Sigmoid colon (tissue), 7 donors: ENCODE data around the gene NDUFS6. TPM values are rescaled to one million over a fixed set of nuclear protein-coding genes. Genes with fewer than 3 reads are reported as not detected.
A peak's percentile ranks its signal among the peaks of the same experiment; 100 is the strongest.

Source experiments
- DNase-seq: peaks from one replicate; pipeline ENCODE4 v3.0.0-alpha.2; 2019
- H3K27ac ChIP-seq, 4 donors: fragments of 200-600 bp; sonication (generic); one replicate each; pipeline ENCODE4 v1.5.1; 2016 to 2019; ENCODE audit warnings: mild to moderate bottlenecking in 1 of 4
- H3K27me3 ChIP-seq, 3 donors: fragments of 200-600 bp; sonication (generic); one replicate each; pipeline ENCODE4 v1.5.1; 2019; ENCODE audit warnings: mild to moderate bottlenecking in 1 of 3
- H3K36me3 ChIP-seq, 4 donors: fragments of 200-600 bp; sonication (generic); one replicate each; pipeline ENCODE4 v1.5.1; 2016 to 2019
- H3K4me1 ChIP-seq, 4 donors: fragments of 200-600 bp; sonication (generic); one replicate each; pipeline ENCODE4 v1.5.1; 2017 to 2019
- H3K4me3 ChIP-seq, 4 donors: fragments of 200-600 bp; sonication (generic); one replicate each; pipeline ENCODE4 v1.5.1; 2017 to 2019; ENCODE audit warnings: mild to moderate bottlenecking in 2 of 4, moderate library complexity in 1 of 4
- H3K9me3 ChIP-seq, 4 donors: fragments of 200-600 bp in 3 of 4; sonication (generic) in 3 of 4; one replicate each; pipeline versions ENCODE4 v1.5.1 to v1.6.1; 2013 to 2019
- EP300 ChIP-seq, 4 donors: sonication (generic); formaldehyde crosslinking; IDR thresholded peaks; one replicate each; pipeline ENCODE4 v1.6.1; 2017; ENCODE audit warnings: antibody characterized with exemption in 4 of 4
- POLR2A ChIP-seq, 2 donors: fragments of 450-650 bp; IDR thresholded peaks; one replicate each; pipeline ENCODE4 v1.6.1; 2016; ENCODE audit warnings: antibody characterized with exemption in 2 of 2, mild to moderate bottlenecking in 2 of 2, moderate library complexity in 2 of 2
- POLR2AphosphoS5 ChIP-seq, 4 donors: sonication (generic); formaldehyde crosslinking; IDR thresholded peaks; one replicate each; pipeline ENCODE4 v1.6.1; 2017; ENCODE audit warnings: antibody characterized with exemption in 4 of 4
- WGBS, 2 donors: extraction: QIAGEN DNeasy Blood & Tissue Kit; methylation state at CpG; one replicate each; pipeline ENCODE4 v1.1.7; 2013; 5-methylcytosine and 5-hydroxymethylcytosine counted together
- intact Hi-C: fragments of 100-400 bp; cut with DNase I; formaldehyde crosslinking; loops from one replicate; pipeline ENCODE4 v1.15.1; 2023
- polyA plus RNA-seq, 3 donors: library from polyadenylated mRNA; stranded (reverse); fragments of 200-250 nt; gene quantifications; one replicate each; pipeline ENCODE4 v1.2.3, GENCODE V29; 2013
- total RNA-seq, 4 donors: library from RNA; depleted of rRNA; stranded (reverse); fragments of >200 nt; gene quantifications; one replicate each; pipeline ENCODE4 v1.1.0, GENCODE V29; 2016
- TF ChIP-seq, protein P1 (sequence below), 4 experiments: fragments of 450-650 bp in 3 of 4; fragments of 200-600 bp in 1 of 4; IDR thresholded peaks; one replicate each; pipeline ENCODE4 v1.5.1; 2016 to 2019; ENCODE audit warnings: antibody characterized with exemption in 4 of 4, mild to moderate bottlenecking in 3 of 4, moderate library complexity in 2 of 4
- donor health status: healthy with polysubstance abuse.
- donor health status: Bipolar disorder and iron deficiency.
- donor health status: healthy.

The NDUFS6 gene
- total and polyA plus RNA-seq, 7 donors: 34.9 to 156 (median 82.6) TPM

GRCh38 chr5:1856596-1857255 is 55.5 kb downstream of the NDUFS6 start:
- Histone ChIP-seq H3K4me3 (peak overlapping the region in 2 of 4 donors; percentile 27 to 40), H3K27ac (no peak overlapping the region), H3K27me3 (peaks cover 12 to 58% (median 18%) of the 10 kb centered on the region in 3 donors), H3K36me3 (no peaks in the 10 kb centered on the region), H3K4me1 (peaks cover 0 to 11% (median 0%) of the 10 kb centered on the region in 4 donors), H3K9me3 (no peaks in the 10 kb centered on the region)
- DNase-seq: no peak
- 84 to 93% methylated on average over 49 of the region's 49 CpGs for WGBS, 2 donors
- TF ChIP-seq, protein P1, sequence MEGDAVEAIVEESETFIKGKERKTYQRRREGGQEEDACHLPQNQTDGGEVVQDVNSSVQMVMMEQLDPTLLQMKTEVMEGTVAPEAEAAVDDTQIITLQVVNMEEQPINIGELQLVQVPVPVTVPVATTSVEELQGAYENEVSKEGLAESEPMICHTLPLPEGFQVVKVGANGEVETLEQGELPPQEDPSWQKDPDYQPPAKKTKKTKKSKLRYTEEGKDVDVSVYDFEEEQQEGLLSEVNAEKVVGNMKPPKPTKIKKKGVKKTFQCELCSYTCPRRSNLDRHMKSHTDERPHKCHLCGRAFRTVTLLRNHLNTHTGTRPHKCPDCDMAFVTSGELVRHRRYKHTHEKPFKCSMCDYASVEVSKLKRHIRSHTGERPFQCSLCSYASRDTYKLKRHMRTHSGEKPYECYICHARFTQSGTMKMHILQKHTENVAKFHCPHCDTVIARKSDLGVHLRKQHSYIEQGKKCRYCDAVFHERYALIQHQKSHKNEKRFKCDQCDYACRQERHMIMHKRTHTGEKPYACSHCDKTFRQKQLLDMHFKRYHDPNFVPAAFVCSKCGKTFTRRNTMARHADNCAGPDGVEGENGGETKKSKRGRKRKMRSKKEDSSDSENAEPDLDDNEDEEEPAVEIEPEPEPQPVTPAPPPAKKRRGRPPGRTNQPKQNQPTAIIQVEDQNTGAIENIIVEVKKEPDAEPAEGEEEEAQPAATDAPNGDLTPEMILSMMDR (IDR thresholded peaks at IDR 0.05): no peak
- TF ChIP-seq POLR2AphosphoS5 (IDR thresholded peaks at IDR 0.05): no peak
- no peak for TF ChIP-seq EP300 (IDR thresholded peaks at IDR 0.05)
- no peak for TF ChIP-seq POLR2A (IDR thresholded peaks at IDR 0.05)
- intact Hi-C loops: no loop called here

- H3K9me3 ChIP-seq: no peaks in the 10 kb centered on the region
- peaks cover 0 to 11% (median 0%) of the 10 kb centered on the region in 4 donors for H3K4me1 ChIP-seq
- no peak overlapping the region for H3K27ac ChIP-seq
- DNase-seq: no peak
- H3K27me3 ChIP-seq: peaks cover 12 to 53% (median 15%) of the 10 kb centered on the region in 3 donors
- H3K4me3 ChIP-seq: peak overlapping the region in 2 of 4 donors; percentile 27 to 40
- intact Hi-C loops: no loop called here
- WGBS, 2 donors: 90 to 95% methylated on average over 32 of the region's 32 CpGs
- no peaks in the 10 kb centered on the region for H3K36me3 ChIP-seq
- no peak for TF ChIP-seq POLR2A (IDR thresholded peaks at IDR 0.05)
- TF ChIP-seq, protein P1 (IDR thresholded peaks at IDR 0.05): no peak
- no peak for TF ChIP-seq EP300 (IDR thresholded peaks at IDR 0.05)
- no peak for TF ChIP-seq POLR2AphosphoS5 (IDR thresholded peaks at IDR 0.05)
Measured at GRCh38 chr5:1857256-1857600, 56.0 kb downstream of the NDUFS6 start.

DNA sequence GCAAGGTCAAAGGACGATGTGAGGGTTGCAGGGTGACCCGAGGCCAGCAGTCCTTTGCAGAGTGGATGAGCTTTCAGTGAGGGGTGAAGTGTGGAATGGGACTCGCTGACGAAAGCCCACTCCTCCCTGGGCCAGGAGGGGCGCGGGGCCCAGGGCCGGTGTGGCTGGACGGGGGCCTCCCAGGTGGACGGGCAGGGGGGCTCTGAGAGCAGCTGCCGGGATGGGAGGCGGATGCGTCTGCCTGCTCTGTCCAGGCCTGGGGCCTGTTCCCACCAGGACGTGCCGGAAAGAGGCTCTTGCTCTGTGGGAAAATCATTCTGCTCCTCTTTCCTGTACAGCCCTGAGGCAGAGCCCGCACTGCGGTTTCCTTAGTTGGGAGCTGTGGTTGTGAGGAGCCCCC is 57.2 kb downstream of the NDUFS6 start:
- Histone ChIP-seq H3K27me3 (peaks cover 7 to 43% (median 7%) of the 10 kb centered on the region in 3 donors), H3K4me1 (peaks cover 0 to 11% (median 0%) of the 10 kb centered on the region in 4 donors), H3K9me3 (no peaks in the 10 kb centered on the region), H3K27ac (no peak overlapping the region), H3K36me3 (no peaks in the 10 kb centered on the region), H3K4me3 (no peak overlapping the region)
- 94 to 95% methylated on average over 16 of the region's 16 CpGs for WGBS, 2 donors
- TF ChIP-seq POLR2AphosphoS5 (IDR thresholded peaks at IDR 0.05) (no peak), EP300 (IDR thresholded peaks at IDR 0.05) (no peak), POLR2A (IDR thresholded peaks at IDR 0.05) (no peak)
- TF ChIP-seq, protein P1 (IDR thresholded peaks at IDR 0.05): no peak
- DNase-seq: no peak
- intact Hi-C loops: no loop called here

DNA sequence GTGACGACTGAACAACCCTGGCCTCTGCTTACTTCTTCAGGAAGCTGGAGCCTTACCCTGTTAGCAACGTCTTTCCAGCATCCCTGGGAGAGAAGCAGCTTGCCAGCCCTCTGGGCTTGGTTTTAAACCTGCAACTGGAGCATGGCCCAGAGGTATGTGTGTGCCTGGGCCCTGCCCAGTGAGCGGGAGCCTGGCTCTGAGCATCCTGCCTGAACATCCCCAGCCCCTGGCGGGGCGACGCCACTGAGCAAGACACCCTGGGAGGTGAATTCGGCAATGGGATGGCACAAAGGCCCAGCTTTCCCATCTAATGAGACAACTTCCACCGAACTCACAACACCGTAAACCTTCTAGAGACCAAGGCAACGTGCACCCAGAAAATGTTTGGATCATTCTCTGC is 57.9 kb downstream of the NDUFS6 start:
- Histone ChIP-seq H3K27me3 (peaks cover 7 to 37% (median 7%) of the 10 kb centered on the region in 3 donors), H3K4me1 (peaks cover 0 to 11% (median 0%) of the 10 kb centered on the region in 4 donors), H3K27ac (no peak overlapping the region), H3K4me3 (no peak overlapping the region), H3K9me3 (no peaks in the 10 kb centered on the region), H3K36me3 (no peaks in the 10 kb centered on the region)
- intact Hi-C loops: no loop called here
- no peak for DNase-seq
- TF ChIP-seq, protein P1 (IDR thresholded peaks at IDR 0.05): no peak
- 81 to 86% methylated on average over 10 of the region's 10 CpGs for WGBS, 2 donors
